HepG2 (cell line): Measurements from ENCODE around the gene CEBPA. TPM values are rescaled to one million over a fixed set of nuclear protein-coding genes. Genes with fewer than 3 reads are reported as not detected.

Experiments
- CEBPB ChIP-seq: IDR thresholded peaks from 2 replicates; pipeline ENCODE4 v1.6.1; 2011; ENCODE audit warnings: low read depth, low read length, improper control_type of control experiment, borderline replicate concordance
- ERF ChIP-seq: IDR thresholded peaks from 2 replicates; pipeline ENCODE4 v1.6.1; 2018; ENCODE audit warnings: missing biosample characterization, missing genetic modification reagents
- FOXK2 ChIP-seq: fragments of 450-650 bp; IDR thresholded peaks from 2 replicates; pipeline ENCODE4 v1.6.1; 2016
- FOXM1 ChIP-seq: sonication (generic); formaldehyde crosslinking; IDR thresholded peaks from 2 replicates; pipeline ENCODE4 v1.5.0; 2020; ENCODE audit warnings: missing genetic modification reagents
- HCFC1 ChIP-seq: fragments of 150-350 bp; IDR thresholded peaks from 2 replicates; pipeline ENCODE4 v1.6.1; 2014; ENCODE audit warnings: low read depth, low read length
- HHEX ChIP-seq: IDR thresholded peaks from 2 replicates; pipeline ENCODE4 v1.6.1; 2016; ENCODE audit warnings: control low read depth
- MYPOP ChIP-seq: sonication (generic); formaldehyde crosslinking; IDR thresholded peaks from 2 replicates; pipeline ENCODE4 v1.8.1; 2023; ENCODE audit warnings: mild to moderate bottlenecking, moderate library complexity, missing genetic modification reagents
- PCBP2 ChIP-seq: fragments of 200-400 bp; formaldehyde crosslinking; optimal IDR thresholded peaks from 2 replicates; pipeline ENCODE3; 2018; ENCODE audit warnings: low read length, low read depth; ENCODE audit not compliant: poor library complexity, severe bottlenecking
- PHF21A ChIP-seq: sonication (generic); formaldehyde crosslinking; IDR thresholded peaks from 2 replicates; pipeline ENCODE4 v1.5.0; 2020; ENCODE audit warnings: mild to moderate bottlenecking, missing genetic modification reagents
- RAD21 ChIP-seq: fragments of 450-650 bp; formaldehyde crosslinking; IDR thresholded peaks from 2 replicates; pipeline ENCODE4 v1.5.0; 2020; ENCODE audit warnings: mild to moderate bottlenecking
- RAD51 ChIP-seq: fragments of 450-650 bp; IDR thresholded peaks from 2 replicates; pipeline ENCODE4 v1.6.1; 2016; ENCODE audit warnings: borderline replicate concordance
- RARG ChIP-seq: sonication (generic); formaldehyde crosslinking; IDR thresholded peaks from 2 replicates; pipeline ENCODE4 v1.4.0; 2020; ENCODE audit warnings: low read depth, mild to moderate bottlenecking, missing genetic modification reagents
- SRF ChIP-seq: IDR thresholded peaks from 2 replicates; pipeline ENCODE4 v1.6.1; 2011; ENCODE audit warnings: mild to moderate bottlenecking, low read depth, low read length, moderate library complexity
- SRSF1 ChIP-seq: fragments of 200-400 bp; formaldehyde crosslinking; optimal IDR thresholded peaks from 2 replicates; pipeline ENCODE3; 2017; ENCODE audit warnings: mild to moderate bottlenecking, low read depth, low read length, moderate library complexity
- ZBTB40 ChIP-seq, 2 experiments: fragments of 450-650 bp in 1 of 2; sonication (generic) in 1 of 2; formaldehyde crosslinking in 1 of 2; IDR thresholded peaks; 2 replicates each; pipeline versions ENCODE4 v1.6.1 to v1.8.0; 2016 to 2022; ENCODE audit warnings: antibody characterized with exemption in 1 of 2, mild to moderate bottlenecking in 1 of 2, missing genetic modification reagents in 1 of 2
- ZNF12 ChIP-seq: sonication (generic); formaldehyde crosslinking; IDR thresholded peaks from 2 replicates; pipeline ENCODE4 v1.5.0; 2020; ENCODE audit warnings: missing genetic modification reagents
- ZNF30 ChIP-seq: sonication (generic); formaldehyde crosslinking; IDR thresholded peaks from 2 replicates; pipeline ENCODE4 v1.5.0; 2020; ENCODE audit warnings: mild to moderate bottlenecking, missing genetic modification reagents
- ZNF383 ChIP-seq: sonication (generic); formaldehyde crosslinking; IDR thresholded peaks from 2 replicates; pipeline ENCODE4 v1.4.0; 2020; ENCODE audit warnings: missing genetic modification reagents, mild to moderate bottlenecking, borderline replicate concordance
- ZNF816 ChIP-seq: sonication (generic); formaldehyde crosslinking; IDR thresholded peaks from 2 replicates; pipeline ENCODE4 v1.8.0; 2022; ENCODE audit warnings: missing genetic modification reagents, mild to moderate bottlenecking, borderline replicate concordance
- polyA plus RNA-seq, 8 experiments: library from polyadenylated mRNA; depleted of rRNA in 3 of 8; stranded (reverse) in 7 of 8; unstranded in 1 of 8; fragments of >200 nt; fragmentation: Illumina TruSeq in 4 of 8; extraction: Trizol in 4 of 8; gene quantifications; 2 replicates each; pipeline versions ENCODE4 v1.2.1 to v1.2.3, GENCODE V29; 2011 to 2016; ENCODE audit warnings: low read depth in 4 of 8, missing spikeins in 1 of 8, mixed read lengths in 1 of 8; ENCODE audit not compliant: insufficient read depth in 1 of 8
- total RNA-seq, 5 experiments: library from RNA; depleted of rRNA; stranded (reverse); fragments of >200 nt; fragmentation: Illumina TruSeq; extraction: Trizol; gene quantifications; 2 replicates each; pipeline ENCODE4 v1.2.3, GENCODE V29; 2016; ENCODE audit warnings: low read depth in 1 of 5
- TF ChIP-seq, protein P1 (sequence below): sonication (generic); formaldehyde crosslinking; IDR thresholded peaks from 2 replicates; pipeline ENCODE4 v1.4.0; 2020; ENCODE audit warnings: mild to moderate bottlenecking, missing genetic modification reagents

The CEBPA gene
- total and polyA plus RNA-seq, 2 of the 13 experiments (the other 11 are each of a cell fraction or from before 2014, with no cell fraction given), result 24.8 to 103 TPM

DNA sequence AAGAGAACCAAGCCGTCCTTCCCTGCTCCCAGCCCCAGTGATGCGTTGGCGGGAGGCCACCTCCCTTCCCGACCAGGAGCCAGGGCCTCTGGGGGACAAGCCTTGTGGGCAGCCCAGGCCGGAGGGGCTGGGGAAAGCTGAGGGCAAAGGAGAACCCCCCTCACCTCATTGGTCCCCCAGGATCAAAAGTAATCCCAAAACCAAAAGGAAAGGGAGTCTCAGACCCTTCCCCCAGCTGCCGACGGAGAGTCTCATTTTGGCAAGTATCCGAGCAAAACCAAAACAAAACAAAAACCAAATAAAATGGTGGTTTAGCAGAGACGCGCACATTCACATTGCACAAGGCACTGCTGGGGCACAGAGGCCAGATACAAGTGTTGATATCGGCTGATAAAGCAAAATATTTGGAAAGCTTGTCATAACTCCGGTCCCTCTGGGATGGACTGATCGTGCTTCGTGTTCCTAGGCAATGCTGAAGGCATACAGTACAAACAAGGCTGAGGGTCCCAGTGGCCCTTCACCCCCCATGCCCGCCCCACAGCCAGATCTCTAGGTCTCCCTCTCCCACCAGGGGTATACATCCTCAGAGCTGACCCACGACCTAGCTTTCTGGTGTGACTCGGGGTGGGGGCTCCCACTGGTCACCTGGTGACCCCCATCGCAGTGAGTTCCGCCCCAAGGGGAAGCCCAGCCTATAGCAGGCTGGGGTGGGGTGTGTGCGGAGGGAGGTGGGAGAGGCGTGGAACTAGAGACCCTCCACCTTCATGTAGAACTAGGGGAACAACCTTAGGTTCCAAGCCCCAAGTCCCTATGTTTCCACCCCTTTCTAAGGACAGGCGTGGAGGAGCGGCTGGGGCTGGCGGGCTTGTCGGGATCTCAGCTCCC is 2.1 kb downstream of the CEBPA start (continued):
- TF ChIP-seq ZBTB40 (IDR thresholded peaks at IDR 0.05), result no peak
- TF ChIP-seq ZBTB40 (CRISPR knock-in tag; IDR thresholded peaks at IDR 0.05), result no peak
- TF ChIP-seq SRSF1, result peak; percentile 69
- TF ChIP-seq ZNF383, result no peak
- TF ChIP-seq HCFC1, result no peak
- no peak for TF ChIP-seq FOXK2
- TF ChIP-seq PHF21A (CRISPR knock-in tag), result no peak
- 0 out of 2 replicates have a peak, but pooled peaks have one; percentile 22 for TF ChIP-seq MYPOP (CRISPR knock-in tag)
- TF ChIP-seq SRF, result no peak
- TF ChIP-seq, protein P1, sequence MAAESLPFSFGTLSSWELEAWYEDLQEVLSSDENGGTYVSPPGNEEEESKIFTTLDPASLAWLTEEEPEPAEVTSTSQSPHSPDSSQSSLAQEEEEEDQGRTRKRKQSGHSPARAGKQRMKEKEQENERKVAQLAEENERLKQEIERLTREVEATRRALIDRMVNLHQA (CRISPR knock-in tag), result no peak
- TF ChIP-seq ZNF816 (CRISPR knock-in tag), result no peak
- TF ChIP-seq RAD51, result no peak
- 0 out of 2 replicates have a peak, but pooled peaks have one; percentile 4 for TF ChIP-seq RAD21
- TF ChIP-seq ZNF30, result no peak
- no peak for TF ChIP-seq FOXM1 (CRISPR knock-in tag)
- no peak for TF ChIP-seq HHEX (CRISPR knock-in tag)
- TF ChIP-seq CEBPB, result peak; percentile 63; the same call in 1 of the 2 replicates
- no peak for TF ChIP-seq ZNF12 (CRISPR knock-in tag)
- no peak for TF ChIP-seq ERF
- TF ChIP-seq PCBP2, result no peak
- no peak for TF ChIP-seq RARG (CRISPR knock-in tag)
